Mucosa of rectum (tissue), 2 donors: ENCODE data around the gene SULT2B1.
"Not testable (repeated sequence)": the region's sequence is repeated elsewhere in the genome, so short reads cannot be mapped to it uniquely, and the experiment has no call there.

Experiments used
- H3K27ac ChIP-seq, 2 donors: one replicate each; pipeline ENCODE4 v1.7.0; 2013; ENCODE audit warnings: inconsistent platforms in 2 of 2, low read depth in 2 of 2, low read length in 2 of 2
- H3K27me3 ChIP-seq, 2 donors: one replicate each; pipeline ENCODE4 v1.7.0; 2013; ENCODE audit warnings: low read length in 2 of 2; ENCODE audit not compliant: control insufficient read depth in 2 of 2, insufficient read depth in 2 of 2
- H3K36me3 ChIP-seq, 2 donors: one replicate each; pipeline ENCODE4 v1.7.0; 2013; ENCODE audit warnings: low read length in 2 of 2; ENCODE audit not compliant: control insufficient read depth in 2 of 2, insufficient read depth in 2 of 2
- H3K4me1 ChIP-seq, 2 donors: one replicate each; pipeline ENCODE4 v1.7.0; 2013; ENCODE audit warnings: low read length in 2 of 2, mild to moderate bottlenecking in 1 of 2; ENCODE audit not compliant: control insufficient read depth in 2 of 2, insufficient read depth in 2 of 2
- H3K4me3 ChIP-seq, 2 donors: one replicate each; pipeline ENCODE4 v1.7.0; 2013; ENCODE audit warnings: low read length in 2 of 2
- H3K9ac ChIP-seq, 2 donors: one replicate each; pipeline ENCODE4 v1.7.0; 2013; ENCODE audit warnings: low read length in 2 of 2, low read depth in 1 of 2, mild to moderate bottlenecking in 1 of 2
- H3K9me3 ChIP-seq, 2 donors: one replicate each; pipeline ENCODE4 v1.7.0; 2013; ENCODE audit warnings: low read length in 2 of 2; ENCODE audit not compliant: control insufficient read depth in 2 of 2
- donor health status: healthy.
- donor health status: Normal muscosa, but diverticular disease.

Gene SULT2B1

GRCh38 chr19:48575931-48576622 is 24.1 kb downstream of the SULT2B1 start:
- H3K27ac ChIP-seq, result no peak overlapping the region

GRCh38 chr19:48577908-48578307 is 25.9 kb downstream of the SULT2B1 start:
- H3K9me3 ChIP-seq, H3K4me3 ChIP-seq, H3K9ac ChIP-seq, H3K27me3 ChIP-seq, H3K4me1 ChIP-seq, H3K36me3 ChIP-seq, H3K27ac ChIP-seq: not testable (repeated sequence)

More at GRCh38 chr19:48575931-48576622, 24.1 kb downstream of the SULT2B1 start:
- Histone ChIP-seq H3K4me1 (no peaks in the 10 kb centered on the region), H3K36me3 (no peaks in the 10 kb centered on the region), H3K9me3 (no peaks in the 10 kb centered on the region), H3K9ac (no peak overlapping the region), H3K4me3 (no peak overlapping the region), H3K27me3 (no peaks in the 10 kb centered on the region)

- Histone ChIP-seq H3K36me3 (no peaks in the 10 kb centered on the region), H3K4me3 (no peak overlapping the region), H3K9me3 (no peaks in the 10 kb centered on the region), H3K27me3 (no peaks in the 10 kb centered on the region), H3K27ac (no peak overlapping the region), H3K4me1 (peaks cover 0 to under 1% of the 10 kb centered on the region in 2 donors), H3K9ac (no peak overlapping the region)
These were observed 26.9 kb downstream of the SULT2B1 start for GRCh38 chr19:48578891-48579290.

GRCh38 chr19:48582168-48582567 is 30.2 kb downstream of the SULT2B1 start:
- H3K4me3 ChIP-seq, result no peak overlapping the region
- no peak overlapping the region for H3K27ac ChIP-seq
- no peak overlapping the region for H3K9ac ChIP-seq
- no peaks in the 10 kb centered on the region for H3K27me3 ChIP-seq
- H3K36me3 ChIP-seq, result no peaks in the 10 kb centered on the region
- no peaks in the 10 kb centered on the region for H3K9me3 ChIP-seq
- peaks cover 0 to 7% of the 10 kb centered on the region in 2 donors for H3K4me1 ChIP-seq

GRCh38 chr19:48587387-48587786 is 35.4 kb downstream of the SULT2B1 start:
- H3K36me3 ChIP-seq, result no peaks in the 10 kb centered on the region
- no peaks in the 10 kb centered on the region for H3K27me3 ChIP-seq
- H3K9ac ChIP-seq, result no peak overlapping the region
- peaks cover 0 to 15% of the 10 kb centered on the region in 2 donors for H3K4me1 ChIP-seq
- H3K9me3 ChIP-seq, result no peaks in the 10 kb centered on the region
- H3K4me3 ChIP-seq, result no peak overlapping the region
- no peak overlapping the region for H3K27ac ChIP-seq

- peaks cover 0 to 15% of the 10 kb centered on the region in 2 donors for H3K4me1 ChIP-seq
- no peaks in the 10 kb centered on the region for H3K27me3 ChIP-seq
- peak overlapping the region; percentile 40 to 63 for H3K4me3 ChIP-seq
- no peaks in the 10 kb centered on the region for H3K9me3 ChIP-seq
- H3K27ac ChIP-seq, result no peak overlapping the region
- no peaks in the 10 kb centered on the region for H3K36me3 ChIP-seq
- peak overlapping the region; percentile 27 to 41 for H3K9ac ChIP-seq
These were observed 36.9 kb downstream of the SULT2B1 start for GRCh38 chr19:48588670-48589401.

- H3K4me1 ChIP-seq, result peaks cover 0 to 11% of the 10 kb centered on the region in 2 donors
- H3K27ac ChIP-seq, result no peak overlapping the region
- H3K27me3 ChIP-seq, result no peaks in the 10 kb centered on the region
- H3K9ac ChIP-seq, result no peak overlapping the region
- H3K36me3 ChIP-seq, result no peaks in the 10 kb centered on the region
- no peaks in the 10 kb centered on the region for H3K9me3 ChIP-seq
- no peak overlapping the region for H3K4me3 ChIP-seq
These were observed 39.0 kb downstream of the SULT2B1 start for GRCh38 chr19:48591021-48591420.

GRCh38 chr19:48595171-48595570 is 43.2 kb downstream of the SULT2B1 start:
- Histone ChIP-seq H3K36me3 (no peaks in the 10 kb centered on the region), H3K4me1 (no peaks in the 10 kb centered on the region), H3K27me3 (no peaks in the 10 kb centered on the region), H3K9me3 (no peaks in the 10 kb centered on the region), H3K27ac (no peak overlapping the region), H3K9ac (no peak overlapping the region), H3K4me3 (no peak overlapping the region)

- H3K27me3 ChIP-seq, result no peaks in the 10 kb centered on the region
- H3K36me3 ChIP-seq, result peaks cover 0 to under 1% of the 10 kb centered on the region in 2 donors
- no peak overlapping the region for H3K9ac ChIP-seq
- no peaks in the 10 kb centered on the region for H3K9me3 ChIP-seq
- no peak overlapping the region for H3K4me3 ChIP-seq
- H3K27ac ChIP-seq, result no peak overlapping the region
- no peaks in the 10 kb centered on the region for H3K4me1 ChIP-seq
These were observed 43.9 kb downstream of the SULT2B1 start for GRCh38 chr19:48595833-48596232.

- no peak overlapping the region for H3K27ac ChIP-seq
- no peaks in the 10 kb centered on the region for H3K27me3 ChIP-seq
- H3K36me3 ChIP-seq, result peaks cover 0 to 2% of the 10 kb centered on the region in 2 donors
- no peaks in the 10 kb centered on the region for H3K9me3 ChIP-seq
- no peaks in the 10 kb centered on the region for H3K4me1 ChIP-seq
- no peak overlapping the region for H3K9ac ChIP-seq
- H3K4me3 ChIP-seq, result no peak overlapping the region
These were observed 44.3 kb downstream of the SULT2B1 start for GRCh38 chr19:48596237-48596636.
